GM19238 (cell line): ENCODE results near the gene CBFB.
A peak's percentile ranks its signal among the peaks of the same experiment; 100 is the strongest.

Experiments used
- DNase-seq: peaks from one replicate; pipeline ENCODE4 v3.0.0; 2011; ENCODE audit warnings: low spot score; ENCODE audit not compliant: insufficient read length

CBFB gene

GRCh38 chr16:67128417-67128816 lies 99.5 kb downstream of the CBFB start:
- no peak for DNase-seq

- DNase-seq: no peak
Measured at GRCh38 chr16:67128887-67129286, 99.9 kb downstream of the CBFB start.

- DNase-seq: no peak
Measured at GRCh38 chr16:67129422-67129821, 100.5 kb downstream of the CBFB start.

- DNase-seq: no peak
Measured at GRCh38 chr16:67137605-67138004, 108.7 kb downstream of the CBFB start.

- DNase-seq: no peak
Measured at GRCh38 chr16:67141391-67141790, 112.4 kb downstream of the CBFB start.

- no peak for DNase-seq
Measured at GRCh38 chr16:67142342-67142741, 113.4 kb downstream of the CBFB start.

GRCh38 chr16:67144943-67145342 lies 116.0 kb downstream of the CBFB start:
- no peak for DNase-seq

- no peak for DNase-seq
Measured at GRCh38 chr16:67145746-67146145, 116.8 kb downstream of the CBFB start.

- DNase-seq: no peak
Measured at GRCh38 chr16:67146523-67147357, 117.8 kb downstream of the CBFB start.

- no peak for DNase-seq
Measured at GRCh38 chr16:67147437-67148140, 118.6 kb downstream of the CBFB start.

GRCh38 chr16:67148221-67148620 lies 119.3 kb downstream of the CBFB start:
- no peak for DNase-seq

GRCh38 chr16:67148656-67149275 lies 119.8 kb downstream of the CBFB start:
- no peak for DNase-seq

GRCh38 chr16:67149276-67150046 lies 120.5 kb downstream of the CBFB start:
- no peak for DNase-seq

- DNase-seq: peak; percentile 60
Measured at GRCh38 chr16:67150047-67150832, 121.3 kb downstream of the CBFB start.
